Measurements from ENCODE around the gene DGKB. TPM values are rescaled to one million over a fixed set of nuclear protein-coding genes. Genes with fewer than 3 reads are reported as not detected.
A peak's percentile ranks its signal among the peaks of the same experiment; 100 is the strongest.
"Not testable (repeated sequence)": the region's sequence is repeated elsewhere in the genome, so short reads cannot be mapped to it uniquely, and the experiment has no call there.

The DGKB gene
- polyA plus RNA-seq, 3 donors, result 2.2 to 3.4 (median 2.9) TPM

GRCh38 chr7:14293434-14293833 is 609.1 kb downstream of the DGKB start:
- DNase-seq (ENCODE audit: extremely low read depth in 1 of 11, low read depth in 9 of 11, low spot score in 4 of 11), result no peak

GRCh38 chr7:14292737-14293136 is 609.8 kb downstream of the DGKB start:
- DNase-seq (ENCODE audit: extremely low read depth in 1 of 11, low read depth in 9 of 11, low spot score in 4 of 11), result no peak

GRCh38 chr7:14289957-14290356 is 612.6 kb downstream of the DGKB start:
- no peak for DNase-seq (ENCODE audit: extremely low read depth in 1 of 11, low read depth in 9 of 11, low spot score in 4 of 11)

- DNase-seq (ENCODE audit: extremely low read depth in 1 of 11, low read depth in 9 of 11, low spot score in 4 of 11), result peak in 2 of 11 donors; percentile 11 to 23
These were observed 613.9 kb downstream of the DGKB start for GRCh38 chr7:14288701-14289100.

- DNase-seq (ENCODE audit: extremely low read depth in 1 of 11, low read depth in 9 of 11, low spot score in 4 of 11), result no peak
These were observed 615.2 kb downstream of the DGKB start for GRCh38 chr7:14287398-14287797.

GRCh38 chr7:14286036-14286435 is 616.5 kb downstream of the DGKB start:
- no peak for DNase-seq (ENCODE audit: extremely low read depth in 1 of 11, low read depth in 9 of 11, low spot score in 4 of 11)

- DNase-seq (ENCODE audit: extremely low read depth in 1 of 11, low read depth in 9 of 11, low spot score in 4 of 11), result not testable (repeated sequence)
These were observed 623.3 kb downstream of the DGKB start for GRCh38 chr7:14279065-14279871.

GRCh38 chr7:14275356-14275755 is 627.2 kb downstream of the DGKB start:
- DNase-seq (ENCODE audit: extremely low read depth in 1 of 11, low read depth in 9 of 11, low spot score in 4 of 11), result peak in 1 of 11 donors; percentile 15

- DNase-seq (ENCODE audit: extremely low read depth in 1 of 11, low read depth in 9 of 11, low spot score in 4 of 11), result no peak
These were observed 631.1 kb downstream of the DGKB start for GRCh38 chr7:14271441-14271840.

- no peak for DNase-seq (ENCODE audit: extremely low read depth in 1 of 11, low read depth in 9 of 11, low spot score in 4 of 11)
These were observed 632.5 kb downstream of the DGKB start for GRCh38 chr7:14270099-14270498.

GRCh38 chr7:14260011-14260410 is 642.5 kb downstream of the DGKB start:
- no peak for DNase-seq (ENCODE audit: extremely low read depth in 1 of 11, low read depth in 9 of 11, low spot score in 4 of 11)

GRCh38 chr7:14258861-14259260 is 643.7 kb downstream of the DGKB start:
- DNase-seq (ENCODE audit: extremely low read depth in 1 of 11, low read depth in 9 of 11, low spot score in 4 of 11), result no peak

- no peak for DNase-seq (ENCODE audit: extremely low read depth in 1 of 11, low read depth in 9 of 11, low spot score in 4 of 11)
These were observed 644.1 kb downstream of the DGKB start for GRCh38 chr7:14258441-14258840.

- no peak for DNase-seq (ENCODE audit: extremely low read depth in 1 of 11, low read depth in 9 of 11, low spot score in 4 of 11)
These were observed 650.1 kb downstream of the DGKB start for GRCh38 chr7:14252458-14252857.

- DNase-seq (ENCODE audit: extremely low read depth in 1 of 11, low read depth in 9 of 11, low spot score in 4 of 11), result no peak
These were observed 660.4 kb downstream of the DGKB start for GRCh38 chr7:14242175-14242574.

GRCh38 chr7:14236834-14237233 is 665.7 kb downstream of the DGKB start:
- DNase-seq (ENCODE audit: extremely low read depth in 1 of 11, low read depth in 9 of 11, low spot score in 4 of 11), result peak in 1 of 11 donors; percentile 2

GRCh38 chr7:14235056-14235455 is 667.5 kb downstream of the DGKB start:
- no peak for DNase-seq (ENCODE audit: extremely low read depth in 1 of 11, low read depth in 9 of 11, low spot score in 4 of 11)

GRCh38 chr7:14233868-14234369 is 668.6 kb downstream of the DGKB start:
- no peak for DNase-seq (ENCODE audit: extremely low read depth in 1 of 11, low read depth in 9 of 11, low spot score in 4 of 11)

- DNase-seq (ENCODE audit: extremely low read depth in 1 of 11, low read depth in 9 of 11, low spot score in 4 of 11), result peak in 2 of 11 donors; percentile 1 to 6
These were observed 669.3 kb downstream of the DGKB start for GRCh38 chr7:14233076-14233867.

- DNase-seq (ENCODE audit: extremely low read depth in 1 of 11, low read depth in 9 of 11, low spot score in 4 of 11), result no peak
These were observed 673.5 kb downstream of the DGKB start for GRCh38 chr7:14229047-14229446.
